HEK293 (cell line): ENCODE data around the gene INO80B.

Experiments used
- AEBP2 ChIP-seq: fragments of 450-650 bp; formaldehyde crosslinking; IDR thresholded peaks from 2 replicates; pipeline ENCODE4 v1.5.1; 2016; ENCODE audit warnings: missing biosample characterization, missing genetic modification characterization, borderline replicate concordance
- GLI4 ChIP-seq: fragments of 450-650 bp; formaldehyde crosslinking; IDR thresholded peaks from 2 replicates; pipeline ENCODE4 v1.5.1; 2016; ENCODE audit warnings: missing biosample characterization, missing genetic modification characterization
- KLF16 ChIP-seq: fragments of 450-650 bp; formaldehyde crosslinking; IDR thresholded peaks from 2 replicates; pipeline ENCODE4 v1.5.1; 2017; ENCODE audit warnings: missing biosample characterization, missing genetic modification characterization
- KLF7 ChIP-seq: fragments of 450-650 bp; formaldehyde crosslinking; IDR thresholded peaks from 2 replicates; pipeline ENCODE4 v1.5.1; 2016; ENCODE audit warnings: missing biosample characterization, missing genetic modification characterization, borderline replicate concordance
- KLF9 ChIP-seq: fragments of 450-650 bp; formaldehyde crosslinking; IDR thresholded peaks from 2 replicates; pipeline ENCODE4 v1.5.1; 2016; ENCODE audit warnings: missing biosample characterization, missing genetic modification characterization, low read depth
- MYNN ChIP-seq: fragments of 450-650 bp; formaldehyde crosslinking; IDR thresholded peaks from 2 replicates; pipeline ENCODE4 v1.5.1; 2016; ENCODE audit warnings: missing biosample characterization, missing genetic modification characterization, borderline replicate concordance
- MZF1 ChIP-seq: fragments of 450-650 bp; formaldehyde crosslinking; IDR thresholded peaks from 2 replicates; pipeline ENCODE4 v1.5.1; 2017; ENCODE audit warnings: missing biosample characterization, missing genetic modification characterization, borderline replicate concordance
- RBAK ChIP-seq: fragments of 450-650 bp; formaldehyde crosslinking; IDR thresholded peaks from 2 replicates; pipeline ENCODE4 v1.5.1; 2016; ENCODE audit warnings: missing biosample characterization, missing genetic modification characterization
- SP2 ChIP-seq: fragments of 450-650 bp; formaldehyde crosslinking; IDR thresholded peaks from 2 replicates; pipeline ENCODE4 v1.5.1; 2016; ENCODE audit warnings: missing biosample characterization, missing genetic modification characterization
- ZBTB21 ChIP-seq: fragments of 450-650 bp; formaldehyde crosslinking; IDR thresholded peaks from 2 replicates; pipeline ENCODE4 v1.5.1; 2017; ENCODE audit warnings: missing biosample characterization, missing genetic modification characterization
- ZBTB6 ChIP-seq: fragments of 450-650 bp; formaldehyde crosslinking; IDR thresholded peaks from 2 replicates; pipeline ENCODE4 v1.5.1; 2017; ENCODE audit warnings: missing biosample characterization, missing genetic modification characterization
- ZFP37 ChIP-seq: fragments of 450-650 bp; formaldehyde crosslinking; IDR thresholded peaks from 2 replicates; pipeline ENCODE4 v1.5.1; 2016; ENCODE audit warnings: missing biosample characterization, missing genetic modification characterization
- ZFP41 ChIP-seq: fragments of 450-650 bp; formaldehyde crosslinking; IDR thresholded peaks from 2 replicates; pipeline ENCODE4 v1.5.1; 2016; ENCODE audit warnings: missing biosample characterization, missing genetic modification characterization, borderline replicate concordance
- ZNF175 ChIP-seq: fragments of 450-650 bp; formaldehyde crosslinking; IDR thresholded peaks from 2 replicates; pipeline ENCODE4 v1.5.1; 2016; ENCODE audit warnings: missing biosample characterization, missing genetic modification characterization
- ZNF2 ChIP-seq: fragments of 450-650 bp; formaldehyde crosslinking; IDR thresholded peaks from 2 replicates; pipeline ENCODE4 v1.5.1; 2016; ENCODE audit warnings: missing biosample characterization, missing genetic modification characterization
- ZNF248 ChIP-seq: fragments of 450-650 bp; formaldehyde crosslinking; IDR thresholded peaks from 2 replicates; pipeline ENCODE4 v1.5.1; 2017; ENCODE audit warnings: missing biosample characterization, missing genetic modification characterization
- ZNF280C ChIP-seq: fragments of 450-650 bp; formaldehyde crosslinking; IDR thresholded peaks from 2 replicates; pipeline ENCODE4 v1.5.1; 2016; ENCODE audit warnings: missing biosample characterization, missing genetic modification characterization
- ZNF426 ChIP-seq: fragments of 450-650 bp; formaldehyde crosslinking; IDR thresholded peaks from 2 replicates; pipeline ENCODE4 v1.5.1; 2017; ENCODE audit warnings: missing biosample characterization, missing genetic modification characterization, mild to moderate bottlenecking, inconsistent platforms, moderate library complexity
- ZNF521 ChIP-seq: fragments of 450-650 bp; formaldehyde crosslinking; IDR thresholded peaks from 2 replicates; pipeline ENCODE4 v1.5.1; 2017; ENCODE audit warnings: missing biosample characterization, mild to moderate bottlenecking, missing genetic modification characterization
- ZNF544 ChIP-seq: fragments of 450-650 bp; formaldehyde crosslinking; IDR thresholded peaks from 2 replicates; pipeline ENCODE4 v1.5.0; 2017; ENCODE audit warnings: missing biosample characterization, missing genetic modification characterization
- ZNF580 ChIP-seq: fragments of 450-650 bp; formaldehyde crosslinking; IDR thresholded peaks from 2 replicates; pipeline ENCODE4 v1.5.1; 2016; ENCODE audit warnings: missing biosample characterization, missing genetic modification characterization
- ZNF585B ChIP-seq: fragments of 450-650 bp; formaldehyde crosslinking; IDR thresholded peaks from 2 replicates; pipeline ENCODE4 v1.5.1; 2016; ENCODE audit warnings: missing biosample characterization, missing genetic modification characterization
- ZNF670 ChIP-seq: fragments of 450-650 bp; formaldehyde crosslinking; IDR thresholded peaks from 2 replicates; pipeline ENCODE4 v1.5.1; 2016; ENCODE audit warnings: missing biosample characterization, missing genetic modification characterization, low read depth
- TF ChIP-seq, protein P1 (sequence below): fragments of 450-650 bp; formaldehyde crosslinking; conservative IDR thresholded peaks from 2 replicates; pipeline ENCODE4 v1.5.1; 2016; ENCODE audit warnings: low read depth, missing biosample characterization, missing genetic modification characterization
- TF ChIP-seq, protein P2 (sequence below): fragments of 450-650 bp; formaldehyde crosslinking; IDR thresholded peaks from 2 replicates; pipeline ENCODE4 v1.5.1; 2016; ENCODE audit warnings: missing biosample characterization, missing genetic modification characterization
- TF ChIP-seq, protein P3 (sequence below): fragments of 450-650 bp; formaldehyde crosslinking; IDR thresholded peaks from 2 replicates; pipeline ENCODE4 v1.5.1; 2016; ENCODE audit warnings: missing biosample characterization, missing genetic modification characterization

INO80B gene

DNA sequence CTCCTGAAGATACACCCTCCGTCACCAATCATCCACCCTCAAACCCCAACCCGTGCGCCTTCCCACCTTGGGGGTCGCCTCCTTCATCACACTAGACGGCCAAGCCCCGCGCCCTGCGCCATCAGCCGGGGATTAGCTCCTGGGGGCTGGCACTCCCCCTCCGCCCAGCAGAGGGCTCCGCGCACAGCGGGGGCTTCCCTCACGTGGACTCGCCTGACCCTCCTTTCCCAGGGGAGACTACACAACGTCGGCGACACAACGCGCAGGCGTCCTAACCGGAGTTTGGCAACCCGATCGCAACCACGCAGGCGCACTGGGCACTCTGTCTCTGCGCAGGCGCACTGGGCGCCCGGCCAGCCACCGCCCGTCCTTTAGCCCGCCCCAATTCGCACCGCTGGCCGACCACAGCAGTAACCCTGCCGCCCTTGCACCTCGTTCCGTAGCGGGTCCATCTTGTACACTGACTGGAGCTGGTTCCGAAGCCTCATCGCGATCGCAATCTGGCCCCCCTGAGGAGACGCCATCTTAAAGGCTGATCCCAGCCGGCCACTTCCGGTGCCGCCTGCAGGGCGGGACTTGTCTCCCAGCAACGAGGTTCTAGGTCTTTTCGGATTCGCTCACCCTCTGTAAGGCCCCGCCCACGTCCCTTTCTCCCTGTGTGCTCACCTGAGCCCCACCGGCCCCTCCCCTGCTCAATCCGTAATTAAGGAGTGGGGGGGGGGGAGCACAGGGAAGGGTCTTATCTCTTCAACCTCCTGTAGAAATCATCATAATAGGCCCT, 52.4 kb downstream of the INO80B start, which contains the start of gene PCGF1 (continued):
- peak; percentile 9; the same call in 1 of the 2 replicates for TF ChIP-seq ZNF585B (tag by site-specific recombination)
- TF ChIP-seq ZNF580 (tag by site-specific recombination) = no peak
- no peak for TF ChIP-seq ZBTB6 (tag by site-specific recombination)
- TF ChIP-seq ZNF670 (tag by site-specific recombination) = no peak
- no peak for TF ChIP-seq ZNF426 (tag by site-specific recombination)
- TF ChIP-seq ZBTB21 = no peak
- TF ChIP-seq ZNF544 = no peak
- no peak; the same call in 1 of the 2 replicates for TF ChIP-seq KLF16
- peak; percentile 79; the same call in 1 of the 2 replicates for TF ChIP-seq ZFP37 (tag by site-specific recombination)
- TF ChIP-seq GLI4 = 0 out of 2 replicates have a peak, but pooled peaks have one; percentile 59
- no peak for TF ChIP-seq AEBP2 (tag by site-specific recombination)
- TF ChIP-seq, protein P1, sequence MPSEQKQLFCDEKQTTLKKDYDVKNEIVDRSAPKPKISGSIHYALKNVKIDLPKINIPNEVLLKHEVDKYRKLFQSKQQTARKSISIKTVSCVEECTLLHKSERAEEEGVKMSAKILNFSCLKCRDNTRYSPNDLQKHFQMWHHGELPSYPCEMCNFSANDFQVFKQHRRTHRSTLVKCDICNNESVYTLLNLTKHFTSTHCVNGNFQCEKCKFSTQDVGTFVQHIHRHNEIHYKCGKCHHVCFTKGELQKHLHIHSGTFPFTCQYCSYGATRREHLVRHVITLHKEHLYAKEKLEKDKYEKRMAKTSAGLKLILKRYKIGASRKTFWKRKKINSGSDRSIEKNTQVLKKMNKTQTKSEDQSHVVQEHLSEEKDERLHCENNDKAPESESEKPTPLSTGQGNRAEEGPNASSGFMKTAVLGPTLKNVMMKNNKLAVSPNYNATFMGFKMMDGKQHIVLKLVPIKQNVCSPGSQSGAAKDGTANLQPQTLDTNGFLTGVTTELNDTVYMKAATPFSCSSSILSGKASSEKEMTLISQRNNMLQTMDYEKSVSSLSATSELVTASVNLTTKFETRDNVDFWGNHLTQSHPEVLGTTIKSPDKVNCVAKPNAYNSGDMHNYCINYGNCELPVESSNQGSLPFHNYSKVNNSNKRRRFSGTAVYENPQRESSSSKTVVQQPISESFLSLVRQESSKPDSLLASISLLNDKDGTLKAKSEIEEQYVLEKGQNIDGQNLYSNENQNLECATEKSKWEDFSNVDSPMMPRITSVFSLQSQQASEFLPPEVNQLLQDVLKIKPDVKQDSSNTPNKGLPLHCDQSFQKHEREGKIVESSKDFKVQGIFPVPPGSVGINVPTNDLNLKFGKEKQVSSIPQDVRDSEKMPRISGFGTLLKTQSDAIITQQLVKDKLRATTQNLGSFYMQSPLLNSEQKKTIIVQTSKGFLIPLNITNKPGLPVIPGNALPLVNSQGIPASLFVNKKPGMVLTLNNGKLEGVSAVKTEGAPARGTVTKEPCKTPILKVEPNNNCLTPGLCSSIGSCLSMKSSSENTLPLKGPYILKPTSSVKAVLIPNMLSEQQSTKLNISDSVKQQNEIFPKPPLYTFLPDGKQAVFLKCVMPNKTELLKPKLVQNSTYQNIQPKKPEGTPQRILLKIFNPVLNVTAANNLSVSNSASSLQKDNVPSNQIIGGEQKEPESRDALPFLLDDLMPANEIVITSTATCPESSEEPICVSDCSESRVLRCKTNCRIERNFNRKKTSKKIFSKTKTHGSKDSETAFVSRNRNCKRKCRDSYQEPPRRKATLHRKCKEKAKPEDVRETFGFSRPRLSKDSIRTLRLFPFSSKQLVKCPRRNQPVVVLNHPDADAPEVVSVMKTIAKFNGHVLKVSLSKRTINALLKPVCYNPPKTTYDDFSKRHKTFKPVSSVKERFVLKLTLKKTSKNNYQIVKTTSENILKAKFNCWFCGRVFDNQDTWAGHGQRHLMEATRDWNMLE = no peak
- TF ChIP-seq, protein P2, sequence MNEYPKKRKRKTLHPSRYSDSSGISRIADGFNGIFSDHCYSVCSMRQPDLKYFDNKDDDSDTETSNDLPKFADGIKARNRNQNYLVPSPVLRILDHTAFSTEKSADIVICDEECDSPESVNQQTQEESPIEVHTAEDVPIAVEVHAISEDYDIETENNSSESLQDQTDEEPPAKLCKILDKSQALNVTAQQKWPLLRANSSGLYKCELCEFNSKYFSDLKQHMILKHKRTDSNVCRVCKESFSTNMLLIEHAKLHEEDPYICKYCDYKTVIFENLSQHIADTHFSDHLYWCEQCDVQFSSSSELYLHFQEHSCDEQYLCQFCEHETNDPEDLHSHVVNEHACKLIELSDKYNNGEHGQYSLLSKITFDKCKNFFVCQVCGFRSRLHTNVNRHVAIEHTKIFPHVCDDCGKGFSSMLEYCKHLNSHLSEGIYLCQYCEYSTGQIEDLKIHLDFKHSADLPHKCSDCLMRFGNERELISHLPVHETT (tag by site-specific recombination) = no peak
- TF ChIP-seq ZNF248 (tag by site-specific recombination) = no peak
- TF ChIP-seq KLF7 (tag by site-specific recombination) = 0 out of 2 replicates have a peak, but pooled peaks have one; percentile 11
- TF ChIP-seq, protein P3, sequence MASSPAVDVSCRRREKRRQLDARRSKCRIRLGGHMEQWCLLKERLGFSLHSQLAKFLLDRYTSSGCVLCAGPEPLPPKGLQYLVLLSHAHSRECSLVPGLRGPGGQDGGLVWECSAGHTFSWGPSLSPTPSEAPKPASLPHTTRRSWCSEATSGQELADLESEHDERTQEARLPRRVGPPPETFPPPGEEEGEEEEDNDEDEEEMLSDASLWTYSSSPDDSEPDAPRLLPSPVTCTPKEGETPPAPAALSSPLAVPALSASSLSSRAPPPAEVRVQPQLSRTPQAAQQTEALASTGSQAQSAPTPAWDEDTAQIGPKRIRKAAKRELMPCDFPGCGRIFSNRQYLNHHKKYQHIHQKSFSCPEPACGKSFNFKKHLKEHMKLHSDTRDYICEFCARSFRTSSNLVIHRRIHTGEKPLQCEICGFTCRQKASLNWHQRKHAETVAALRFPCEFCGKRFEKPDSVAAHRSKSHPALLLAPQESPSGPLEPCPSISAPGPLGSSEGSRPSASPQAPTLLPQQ (tag by site-specific recombination) = peak; percentile 50; the same call in 1 of the 2 replicates
- TF ChIP-seq ZNF280C (tag by site-specific recombination) = no peak
- TF ChIP-seq MZF1 (tag by site-specific recombination) = no peak
- peak; percentile 89 for TF ChIP-seq SP2 (tag by site-specific recombination)
- TF ChIP-seq ZNF2 = peak; percentile 84
- TF ChIP-seq ZNF175 = no peak
- TF ChIP-seq ZNF521 (tag by site-specific recombination) = no peak
- no peak for TF ChIP-seq MYNN (tag by site-specific recombination)
- no peak for TF ChIP-seq RBAK (tag by site-specific recombination)
- no peak for TF ChIP-seq ZFP41 (tag by site-specific recombination)
- peak; percentile 58 for TF ChIP-seq KLF9
